Upper lobe of left lung (tissue), 6 donors: Measurements from ENCODE around the gene C1QTNF6. TPM values are rescaled to one million over a fixed set of nuclear protein-coding genes. Genes with fewer than 3 reads are reported as not detected.
A peak's percentile ranks its signal among the peaks of the same experiment; 100 is the strongest.

ENCODE experiments used
- ATAC-seq, 2 donors: fragments of 200-7000 bp; cut with Tn5 transposase; one replicate each; pipeline ENCODE4 v1.9.1; 2022; ENCODE audit warnings: mild to moderate bottlenecking in 2 of 2, moderate library complexity in 2 of 2; ENCODE audit not compliant: low FRiP score in 2 of 2
- DNase-seq, 2 donors: peaks; one replicate each; pipeline ENCODE4 v3.0.0-alpha.2; 2019 to 2020
- H3K27ac ChIP-seq, 4 donors: fragments of 200-600 bp; sonication (generic); one replicate each; pipeline ENCODE4 v1.5.1; 2016 to 2019
- H3K27me3 ChIP-seq, 4 donors: fragments of 200-600 bp; sonication (generic); one replicate each; pipeline ENCODE4 v1.5.1; 2017 to 2019
- H3K36me3 ChIP-seq, 4 donors: fragments of 200-600 bp; sonication (generic); one replicate each; pipeline ENCODE4 v1.5.1; 2016 to 2019
- H3K4me1 ChIP-seq, 4 donors: fragments of 200-600 bp; sonication (generic); one replicate each; pipeline ENCODE4 v1.5.1; 2018 to 2019
- H3K4me3 ChIP-seq, 4 donors: fragments of 200-600 bp; sonication (generic); one replicate each; pipeline ENCODE4 v1.5.1; 2017 to 2019; ENCODE audit warnings: mild to moderate bottlenecking in 2 of 4, moderate library complexity in 1 of 4
- H3K9me3 ChIP-seq, 4 donors: fragments of 200-600 bp; sonication (generic); one replicate each; pipeline ENCODE4 v1.5.1; 2018 to 2019
- EP300 ChIP-seq, 4 donors: sonication (generic); formaldehyde crosslinking; IDR thresholded peaks; one replicate each; pipeline ENCODE4 v1.5.1; 2017; ENCODE audit warnings: antibody characterized with exemption in 4 of 4, control low read depth in 2 of 4
- POLR2A ChIP-seq, 4 donors: fragments of 450-650 bp; IDR thresholded peaks; one replicate each; pipeline ENCODE4 v1.5.1; 2016 to 2017; ENCODE audit warnings: antibody characterized with exemption in 4 of 4, mild to moderate bottlenecking in 2 of 4
- POLR2AphosphoS5 ChIP-seq, 2 donors: sonication (generic); formaldehyde crosslinking; IDR thresholded peaks; one replicate each; pipeline ENCODE4 v1.5.1; 2017; ENCODE audit warnings: antibody characterized with exemption in 2 of 2
- WGBS, 2 donors: methylation state at CpG; one replicate each; pipeline ENCODE4 v1.1.5; 2017 to 2018; 5-methylcytosine and 5-hydroxymethylcytosine counted together
- total RNA-seq, 6 donors: library from RNA; depleted of rRNA in 4 of 6; stranded (reverse); fragments of >200 nt in 4 of 6; gene quantifications; one replicate each; pipeline versions ENCODE4 v1.1.0 to v1.2.1, GENCODE V29; 2016 to 2021
- TF ChIP-seq, protein P1 (sequence below), 6 experiments: fragments of 450-650 bp in 4 of 6; fragments of 200-600 bp in 2 of 6; sonication (generic) in 2 of 6; IDR thresholded peaks; one replicate each; pipeline ENCODE4 v1.5.1; 2016 to 2019; ENCODE audit warnings: antibody characterized with exemption in 6 of 6
- donor health status: DM: no; HTN: no; CAD: no; lungs with moderate emphysema.
- donor health status: DM: no; HTN: yes; CAD: no; lungs with severe emphysema.

The C1QTNF6 gene
- total RNA-seq, 6 donors from 2014 or later: 2.1 to 8.4 (median 4.7) TPM

DNA sequence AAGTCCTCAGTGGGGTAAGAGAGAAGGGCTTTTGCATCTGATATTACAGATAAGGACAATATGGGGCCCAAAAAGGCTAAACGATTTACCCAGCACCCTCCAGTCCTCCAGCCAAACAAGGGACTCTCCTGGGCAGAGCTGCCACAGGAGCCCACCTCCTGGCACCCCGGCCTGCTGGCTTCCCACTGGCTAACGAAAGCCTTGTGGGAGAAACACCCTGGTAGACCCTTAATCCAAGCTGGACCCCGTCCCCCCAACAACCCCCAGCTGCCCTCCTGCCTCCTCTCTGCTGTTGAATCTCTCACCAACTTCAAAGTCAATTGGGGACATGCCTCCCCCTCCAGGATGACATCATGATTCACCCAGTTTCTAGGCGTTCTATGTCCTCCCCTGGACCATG, 10.8 kb downstream of the C1QTNF6 start:
- Histone ChIP-seq H3K27me3 (no peaks in the 10 kb centered on the region), H3K9me3 (no peaks in the 10 kb centered on the region), H3K27ac (peak overlapping the region; percentile 26 to 84 (median 81)), H3K4me1 (peaks cover 47 to 55% (median 49%) of the 10 kb centered on the region in 4 donors), H3K36me3 (no peaks in the 10 kb centered on the region), H3K4me3 (no peak overlapping the region)
- WGBS, 2 donors: 71 to 77% methylated on average over 5 of the region's 5 CpGs
- no peak for TF ChIP-seq POLR2AphosphoS5 (IDR thresholded peaks at IDR 0.05)
- TF ChIP-seq, protein P1, sequence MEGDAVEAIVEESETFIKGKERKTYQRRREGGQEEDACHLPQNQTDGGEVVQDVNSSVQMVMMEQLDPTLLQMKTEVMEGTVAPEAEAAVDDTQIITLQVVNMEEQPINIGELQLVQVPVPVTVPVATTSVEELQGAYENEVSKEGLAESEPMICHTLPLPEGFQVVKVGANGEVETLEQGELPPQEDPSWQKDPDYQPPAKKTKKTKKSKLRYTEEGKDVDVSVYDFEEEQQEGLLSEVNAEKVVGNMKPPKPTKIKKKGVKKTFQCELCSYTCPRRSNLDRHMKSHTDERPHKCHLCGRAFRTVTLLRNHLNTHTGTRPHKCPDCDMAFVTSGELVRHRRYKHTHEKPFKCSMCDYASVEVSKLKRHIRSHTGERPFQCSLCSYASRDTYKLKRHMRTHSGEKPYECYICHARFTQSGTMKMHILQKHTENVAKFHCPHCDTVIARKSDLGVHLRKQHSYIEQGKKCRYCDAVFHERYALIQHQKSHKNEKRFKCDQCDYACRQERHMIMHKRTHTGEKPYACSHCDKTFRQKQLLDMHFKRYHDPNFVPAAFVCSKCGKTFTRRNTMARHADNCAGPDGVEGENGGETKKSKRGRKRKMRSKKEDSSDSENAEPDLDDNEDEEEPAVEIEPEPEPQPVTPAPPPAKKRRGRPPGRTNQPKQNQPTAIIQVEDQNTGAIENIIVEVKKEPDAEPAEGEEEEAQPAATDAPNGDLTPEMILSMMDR (IDR thresholded peaks at IDR 0.05): no peak
- TF ChIP-seq EP300 (IDR thresholded peaks at IDR 0.05): no peak
- no peak for TF ChIP-seq POLR2A (IDR thresholded peaks at IDR 0.05)
- DNase-seq: no peak
- ATAC-seq: no peak

DNA sequence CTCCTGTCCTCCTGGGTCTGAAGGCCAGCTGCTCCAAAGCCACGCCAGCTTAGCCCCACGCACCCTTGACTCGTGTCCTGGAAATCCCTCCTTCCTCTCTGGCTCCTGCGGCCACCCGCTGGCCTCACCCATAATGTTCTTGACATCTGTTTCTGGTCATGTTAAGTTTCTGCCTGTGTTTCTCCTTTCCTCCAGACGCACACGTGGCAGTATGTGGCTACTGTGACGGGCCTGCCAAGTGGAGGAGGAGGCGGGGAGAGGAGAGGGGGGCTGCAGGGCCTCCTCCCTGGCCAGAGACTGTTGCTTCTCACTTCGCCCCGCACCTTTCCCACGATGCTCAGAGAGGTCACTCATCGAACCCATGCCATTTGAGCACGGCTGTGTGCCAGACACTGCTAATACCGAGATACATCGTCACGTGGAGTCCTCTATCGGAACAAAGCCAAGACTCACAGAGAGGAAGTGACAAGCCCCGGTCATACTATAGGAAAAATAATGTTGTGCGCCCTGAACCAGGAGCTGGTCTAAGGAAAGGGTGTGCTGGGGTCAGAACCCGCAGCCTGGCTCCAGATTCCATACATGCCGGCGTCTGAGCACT, 11.5 kb downstream of the C1QTNF6 start:
- DNase-seq: peak in 1 of 2 donors; percentile 69
- peaks cover 47 to 55% (median 49%) of the 10 kb centered on the region in 4 donors for H3K4me1 ChIP-seq
- H3K4me3 ChIP-seq: peak overlapping the region in 2 of 4 donors; percentile 6 to 19
- H3K36me3 ChIP-seq: no peaks in the 10 kb centered on the region
- ATAC-seq: peak; percentile 71 to 83
- no peaks in the 10 kb centered on the region for H3K9me3 ChIP-seq
- no peaks in the 10 kb centered on the region for H3K27me3 ChIP-seq
- peak overlapping the region; percentile 26 to 84 (median 81) for H3K27ac ChIP-seq
- TF ChIP-seq, protein P1 (IDR thresholded peaks at IDR 0.05): peak in 3 of 6 experiments; percentile 4 to 33 (median 22)
- TF ChIP-seq EP300 (IDR thresholded peaks at IDR 0.05): no peak
- TF ChIP-seq POLR2A (IDR thresholded peaks at IDR 0.05): peak in 1 of 4 donors; percentile 21
- peak; percentile 49 to 59 for TF ChIP-seq POLR2AphosphoS5 (IDR thresholded peaks at IDR 0.05)
- 18 to 20% methylated on average over 10 to 23 of the region's 23 CpGs for WGBS, 2 donors

DNA sequence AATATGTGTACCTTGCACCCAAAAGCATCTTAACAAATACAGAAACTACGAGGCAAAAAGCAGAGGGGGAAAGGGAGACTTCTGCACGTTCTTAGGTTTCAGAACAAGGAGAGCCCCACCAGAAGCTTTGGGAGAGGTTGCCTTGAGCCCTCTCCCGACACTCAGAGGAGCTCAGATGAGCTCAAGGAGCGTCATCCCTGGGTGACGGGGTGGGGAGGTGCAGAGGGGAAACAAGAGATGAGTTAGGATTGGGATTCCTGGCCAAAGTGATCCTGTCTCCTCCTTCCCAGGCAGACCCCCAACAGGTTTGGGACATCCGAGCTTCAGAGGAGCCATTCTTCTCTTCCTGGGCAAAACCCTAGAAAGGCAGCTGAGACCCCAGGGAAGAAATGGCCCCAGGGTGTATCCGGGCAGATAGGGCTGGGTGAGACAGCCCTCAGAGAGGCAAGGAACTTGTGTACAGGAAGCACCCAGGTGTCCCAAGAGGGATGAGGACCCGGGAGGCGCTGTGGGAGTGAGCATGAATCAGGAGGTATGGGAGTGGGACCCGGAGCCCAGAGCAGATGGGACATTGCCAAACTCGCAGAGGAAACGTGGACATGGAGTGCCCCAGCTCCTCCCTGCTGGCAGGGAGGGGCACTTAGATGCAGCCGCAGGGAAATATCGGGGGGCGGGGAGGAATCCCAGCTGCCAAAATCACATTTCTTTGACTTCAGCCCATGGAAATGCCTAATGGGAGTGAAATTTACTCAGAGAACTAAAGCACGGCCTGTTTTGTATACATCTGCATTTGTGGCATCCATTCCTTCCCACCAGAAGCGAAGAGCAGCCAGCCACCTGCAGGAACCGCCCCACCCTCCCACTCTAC, 12.4 kb downstream of the C1QTNF6 start:
- H3K27me3 ChIP-seq: no peaks in the 10 kb centered on the region
- DNase-seq (peak in 1 of 2 donors; percentile 26), ATAC-seq (no peak)
- WGBS, 2 donors: 59 to 78% methylated on average over 9 to 18 of the region's 18 CpGs
- no peaks in the 10 kb centered on the region for H3K9me3 ChIP-seq
- peaks cover 47 to 54% (median 49%) of the 10 kb centered on the region in 4 donors for H3K4me1 ChIP-seq
- TF ChIP-seq, protein P1 (IDR thresholded peaks at IDR 0.05): no peak
- TF ChIP-seq EP300 (IDR thresholded peaks at IDR 0.05) (no peak), POLR2A (IDR thresholded peaks at IDR 0.05) (no peak), POLR2AphosphoS5 (IDR thresholded peaks at IDR 0.05) (no peak)
- peak overlapping the region in 1 of 4 donors; percentile 19 for H3K4me3 ChIP-seq
- no peaks in the 10 kb centered on the region for H3K36me3 ChIP-seq
- peak overlapping the region; percentile 26 to 84 (median 81) for H3K27ac ChIP-seq

DNA sequence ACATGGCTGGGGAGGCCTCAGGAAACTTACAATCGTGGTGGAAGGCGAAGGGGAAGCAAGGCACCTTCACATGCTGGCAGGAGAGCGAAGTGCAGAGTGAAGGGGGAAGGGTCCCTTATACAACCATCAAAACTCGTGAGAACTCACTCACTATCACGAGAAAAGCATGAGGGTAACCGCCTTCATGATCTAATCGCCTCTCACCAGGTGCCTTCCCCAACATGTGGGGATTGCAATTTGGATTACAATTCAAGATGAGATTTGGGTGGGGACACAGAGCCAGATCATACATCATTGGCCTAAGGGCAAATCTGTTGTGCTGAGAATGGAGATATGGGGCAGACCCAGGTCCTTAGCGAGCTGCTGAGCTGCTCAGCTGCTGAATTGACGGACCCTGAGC, 13.1 kb downstream of the C1QTNF6 start:
- no peak overlapping the region for H3K27ac ChIP-seq
- no peaks in the 10 kb centered on the region for H3K9me3 ChIP-seq
- TF ChIP-seq, protein P1 (IDR thresholded peaks at IDR 0.05): no peak
- no peak for TF ChIP-seq POLR2A (IDR thresholded peaks at IDR 0.05)
- WGBS, 2 donors: 88 to 93% methylated on average over 8 to 9 of the region's 9 CpGs
- ATAC-seq: no peak
- peak in 1 of 2 donors; percentile 7 for DNase-seq
- no peak overlapping the region for H3K4me3 ChIP-seq
- H3K4me1 ChIP-seq: peaks cover 42 to 47% (median 47%) of the 10 kb centered on the region in 4 donors
- H3K27me3 ChIP-seq: no peaks in the 10 kb centered on the region
- H3K36me3 ChIP-seq: no peaks in the 10 kb centered on the region
